ENCODE data around the gene LMO1.

LMO1 gene

DNA sequence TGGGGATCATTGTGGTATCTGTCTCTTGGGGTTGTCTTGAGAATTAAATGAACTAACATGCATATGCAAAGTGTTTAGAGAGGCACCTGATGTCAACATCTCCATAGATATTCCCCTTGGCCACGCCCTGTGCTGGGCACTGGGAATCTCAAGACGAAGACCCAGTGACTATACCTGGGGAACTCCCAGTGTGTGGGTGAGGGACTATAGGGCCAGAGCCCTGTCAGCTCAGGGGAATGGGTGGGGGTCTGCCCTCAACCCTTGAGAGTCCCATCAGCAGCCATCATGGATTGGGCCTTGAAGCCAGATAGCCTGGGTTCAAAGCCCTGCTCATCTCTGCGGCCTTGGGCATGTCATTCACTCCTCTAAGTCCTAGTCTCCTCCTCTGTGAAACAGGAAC is 21.6 kb upstream of the LMO1 start:
- Histone ChIP-seq H3K9ac (ENCODE audit: low read depth, low read length, poor library complexity, severe bottlenecking) (no peak overlapping the region), H3K4me1 (ENCODE audit: insufficient read depth, low read length, poor library complexity, severe bottlenecking) (no peaks in the 10 kb centered on the region)
- TF ChIP-seq EZH2phosphoT487 (IDR thresholded peaks at IDR 0.05; ENCODE audit: borderline replicate concordance): no peak
- TF ChIP-seq, protein P1, sequence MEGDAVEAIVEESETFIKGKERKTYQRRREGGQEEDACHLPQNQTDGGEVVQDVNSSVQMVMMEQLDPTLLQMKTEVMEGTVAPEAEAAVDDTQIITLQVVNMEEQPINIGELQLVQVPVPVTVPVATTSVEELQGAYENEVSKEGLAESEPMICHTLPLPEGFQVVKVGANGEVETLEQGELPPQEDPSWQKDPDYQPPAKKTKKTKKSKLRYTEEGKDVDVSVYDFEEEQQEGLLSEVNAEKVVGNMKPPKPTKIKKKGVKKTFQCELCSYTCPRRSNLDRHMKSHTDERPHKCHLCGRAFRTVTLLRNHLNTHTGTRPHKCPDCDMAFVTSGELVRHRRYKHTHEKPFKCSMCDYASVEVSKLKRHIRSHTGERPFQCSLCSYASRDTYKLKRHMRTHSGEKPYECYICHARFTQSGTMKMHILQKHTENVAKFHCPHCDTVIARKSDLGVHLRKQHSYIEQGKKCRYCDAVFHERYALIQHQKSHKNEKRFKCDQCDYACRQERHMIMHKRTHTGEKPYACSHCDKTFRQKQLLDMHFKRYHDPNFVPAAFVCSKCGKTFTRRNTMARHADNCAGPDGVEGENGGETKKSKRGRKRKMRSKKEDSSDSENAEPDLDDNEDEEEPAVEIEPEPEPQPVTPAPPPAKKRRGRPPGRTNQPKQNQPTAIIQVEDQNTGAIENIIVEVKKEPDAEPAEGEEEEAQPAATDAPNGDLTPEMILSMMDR (conservative IDR thresholded peaks at IDR 0.05; ENCODE audit: low read length): no peak

DNA sequence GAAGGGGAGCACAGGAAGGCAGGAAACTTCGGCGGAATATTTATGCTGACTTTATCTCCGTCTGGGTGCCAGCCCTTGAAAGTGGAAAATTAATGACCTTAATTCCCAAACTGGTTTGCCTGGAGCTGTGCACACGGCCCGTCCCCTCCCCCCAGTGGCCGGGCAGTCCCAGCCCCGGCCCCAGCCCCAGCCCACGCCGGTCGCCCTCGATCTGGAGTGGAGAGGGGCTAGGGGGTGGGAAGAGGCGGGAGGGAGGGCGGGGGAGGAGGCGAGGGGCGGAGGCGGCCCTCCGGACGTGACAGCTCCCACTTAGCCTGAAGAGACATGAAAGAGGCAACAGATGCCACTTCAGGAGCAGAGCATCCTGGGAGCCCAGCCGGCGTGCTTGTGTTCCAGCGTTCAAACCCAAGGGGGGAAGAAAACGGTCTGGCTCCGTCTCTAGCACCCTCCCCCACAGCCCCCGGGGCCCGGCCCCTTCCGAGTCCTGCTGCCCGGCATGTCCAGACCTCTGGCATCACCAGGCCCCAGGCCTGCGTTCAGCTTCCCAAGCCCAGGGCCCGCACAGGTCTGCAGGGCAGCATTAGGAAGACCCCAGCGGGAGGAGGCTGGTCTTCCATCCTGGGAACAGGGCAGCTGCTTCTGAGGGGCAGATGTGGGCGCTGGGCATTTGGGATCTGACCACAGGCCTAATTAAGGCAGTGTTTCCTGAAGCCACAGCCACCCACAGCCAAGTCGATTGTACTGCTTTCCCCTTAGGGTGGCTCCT is 20.0 kb upstream of the LMO1 start:
- H3K4me3 ChIP-seq (ENCODE audit: low read length, poor library complexity, severe bottlenecking): no peak overlapping the region
- no peaks in the 10 kb centered on the region for H3K4me1 ChIP-seq (ENCODE audit: insufficient read depth, low read length, poor library complexity, severe bottlenecking)
- no peaks in the 10 kb centered on the region for H3K9me2 ChIP-seq (replicated peaks; ENCODE audit: low read depth, low read length)
- H3K36me3 ChIP-seq (ENCODE audit: insufficient read depth, low read length): no peaks in the 10 kb centered on the region
- H3K27me3 ChIP-seq (ENCODE audit: insufficient read depth, low read length, poor library complexity, severe bottlenecking): no peaks in the 10 kb centered on the region
- no peak overlapping the region for H3K4me2 ChIP-seq (ENCODE audit: low read depth, low read length, poor library complexity, severe bottlenecking)
- H3K9me3 ChIP-seq (ENCODE audit: insufficient read depth, low read depth, low read length): no peaks in the 10 kb centered on the region
- H3F3A ChIP-seq (ENCODE audit: low read depth): no peaks in the 10 kb centered on the region
- H2AFZ ChIP-seq (ENCODE audit: low read length): no peak overlapping the region
- no peak overlapping the region for H3K9ac ChIP-seq (ENCODE audit: low read depth, low read length, poor library complexity, severe bottlenecking)
- no peaks in the 10 kb centered on the region for H4K20me1 ChIP-seq (ENCODE audit: insufficient read depth, low read length, poor library complexity, severe bottlenecking)
- TF ChIP-seq, protein P1 (conservative IDR thresholded peaks at IDR 0.05; ENCODE audit: low read length): no peak
- no peak for TF ChIP-seq EZH2phosphoT487 (IDR thresholded peaks at IDR 0.05; ENCODE audit: borderline replicate concordance)
- no peaks in the 10 kb centered on the region for H3K79me2 ChIP-seq (ENCODE audit: insufficient read depth, low read length)

More for the DNA sequence above, 21.6 kb upstream of the LMO1 start:
- Histone ChIP-seq H3K9me3 (ENCODE audit: insufficient read depth, low read depth, low read length) (no peaks in the 10 kb centered on the region), H3K27me3 (ENCODE audit: insufficient read depth, low read length, poor library complexity, severe bottlenecking) (no peaks in the 10 kb centered on the region), H3K4me2 (ENCODE audit: low read depth, low read length, poor library complexity, severe bottlenecking) (no peak overlapping the region), H4K20me1 (ENCODE audit: insufficient read depth, low read length, poor library complexity, severe bottlenecking) (no peaks in the 10 kb centered on the region), H3K36me3 (ENCODE audit: insufficient read depth, low read length) (no peaks in the 10 kb centered on the region), H3K79me2 (ENCODE audit: insufficient read depth, low read length) (no peaks in the 10 kb centered on the region), H3K9me2 (replicated peaks; ENCODE audit: low read depth, low read length) (no peaks in the 10 kb centered on the region), H3K4me3 (ENCODE audit: low read length, poor library complexity, severe bottlenecking) (no peak overlapping the region), H2AFZ (ENCODE audit: low read length) (no peak overlapping the region), H3F3A (ENCODE audit: low read depth) (no peaks in the 10 kb centered on the region)

DNA sequence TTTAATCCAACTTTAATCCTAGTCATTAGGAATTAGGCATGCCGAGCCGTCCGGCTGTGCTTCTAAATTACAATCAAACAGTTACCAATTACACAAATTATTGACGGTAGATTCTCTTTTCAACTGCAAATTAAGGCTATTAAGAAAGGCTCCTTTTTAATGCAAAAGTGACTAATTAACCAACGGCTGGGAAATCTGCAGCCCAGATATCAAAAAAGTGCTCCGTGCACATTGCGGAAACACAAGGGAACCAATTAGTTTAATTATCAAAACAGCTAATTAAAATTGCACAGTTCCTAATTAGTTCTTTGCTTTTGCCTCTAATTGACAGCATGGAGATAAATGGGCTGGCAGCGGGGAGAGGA is 19.4 kb upstream of the LMO1 start:
- H3K9me3 ChIP-seq (ENCODE audit: insufficient read depth, low read depth, low read length): no peaks in the 10 kb centered on the region

More for the DNA sequence above, 19.4 kb upstream of the LMO1 start:
- H3K27me3 ChIP-seq (ENCODE audit: insufficient read depth, low read length, poor library complexity, severe bottlenecking): no peaks in the 10 kb centered on the region
- H3K4me2 ChIP-seq (ENCODE audit: low read depth, low read length, poor library complexity, severe bottlenecking): no peak overlapping the region
- H4K20me1 ChIP-seq (ENCODE audit: insufficient read depth, low read length, poor library complexity, severe bottlenecking): no peaks in the 10 kb centered on the region
- no peak for TF ChIP-seq EZH2phosphoT487 (IDR thresholded peaks at IDR 0.05; ENCODE audit: borderline replicate concordance)
- TF ChIP-seq, protein P1 (conservative IDR thresholded peaks at IDR 0.05; ENCODE audit: low read length): no peak
- no peaks in the 10 kb centered on the region for H3K79me2 ChIP-seq (ENCODE audit: insufficient read depth, low read length)
- H2AFZ ChIP-seq (ENCODE audit: low read length): no peak overlapping the region
- H3F3A ChIP-seq (ENCODE audit: low read depth): no peaks in the 10 kb centered on the region
- H3K4me3 ChIP-seq (ENCODE audit: low read length, poor library complexity, severe bottlenecking): no peak overlapping the region
- H3K36me3 ChIP-seq (ENCODE audit: insufficient read depth, low read length): no peaks in the 10 kb centered on the region
- no peaks in the 10 kb centered on the region for H3K9me2 ChIP-seq (replicated peaks; ENCODE audit: low read depth, low read length)
- no peaks in the 10 kb centered on the region for H3K4me1 ChIP-seq (ENCODE audit: insufficient read depth, low read length, poor library complexity, severe bottlenecking)
- H3K9ac ChIP-seq (ENCODE audit: low read depth, low read length, poor library complexity, severe bottlenecking): no peak overlapping the region

Measured in Loucy (cell line).